HCT116 (cell line): ENCODE measurements around the gene ZBED3. TPM values are rescaled to one million over a fixed set of nuclear protein-coding genes. Genes with fewer than 3 reads are reported as not detected.

Experiments used
- ATAC-seq: fragments of 200-7000 bp; cut with Tn5 transposase; 2 replicates; pipeline ENCODE4 v1.9.1; 2020; ENCODE audit warnings: mild to moderate bottlenecking, moderate library complexity
- BruUV-seq: library from RNA; stranded (reverse); fragments of 400-500 nt; replicated peaks from 2 replicates; lab custom pipeline; 2021; lab: Mats Ljungman, UMichigan
- CTCF ChIA-PET: fragments of 300-600 bp; sonication (Branson Sonifier 250); formaldehyde crosslinking; loops from one replicate; lab custom pipeline; 2021; ENCODE audit warnings: antibody characterized with exemption; lab: Charles Lee
- POLR2A ChIA-PET: fragments of 300-600, 350-600 bp; sonication (Branson Sonifier 250); formaldehyde crosslinking; loops from one replicate; lab custom pipeline; 2021; ENCODE audit warnings: antibody characterized with exemption; lab: Charles Lee
- RAD21 ChIA-PET, 2 experiments: fragments of 300-600 bp; sonication (Branson Sonifier 250); formaldehyde crosslinking; loops; one replicate each; lab custom pipeline; 2023; ENCODE audit warnings: low total read pairs in 2 of 2; ENCODE audit not compliant: uncharacterized antibody in 2 of 2, unreplicated experiment in 2 of 2, low non-redundant PET in 1 of 2; lab: Charles Lee
- DNase-seq: peaks from one replicate; pipeline ENCODE4 v3.0.0-alpha.2; 2010; ENCODE audit warnings: low read depth, low spot score
- H2AFZ ChIP-seq: fragments of 200-600 bp; shearing (Covaris generic), sonication (generic); 2 replicates; pipeline ENCODE4 v1.6.1; 2017; ENCODE audit warnings: low read depth, mixed run types, mixed read lengths, antibody characterized with exemption, low read length; ENCODE audit not compliant: poor library complexity, severe bottlenecking
- H3K27ac ChIP-seq: 2 replicates; pipeline ENCODE4 v1.5.1; 2012; ENCODE audit warnings: low read depth, low read length
- H3K27me3 ChIP-seq: fragments of 200-600 bp; sonication (generic); 2 replicates; pipeline ENCODE4 v1.6.1; 2016; ENCODE audit warnings: mixed run types, low read length, mixed read lengths; ENCODE audit not compliant: insufficient read depth
- H3K36me3 ChIP-seq, 2 experiments: fragments of 200-500 bp in 1 of 2; fragments of 200-600 bp in 1 of 2; sonication (Bioruptor generic) in 1 of 2; sonication (generic) in 1 of 2; 2 replicates each; pipeline versions ENCODE4 v1.5.1 to v1.6.1; 2014 to 2016; ENCODE audit warnings: low read length in 2 of 2, inconsistent platforms in 1 of 2, mixed read lengths in 1 of 2, mixed run types in 1 of 2; ENCODE audit not compliant: insufficient read depth in 2 of 2, control insufficient read depth in 1 of 2
- H3K4me1 ChIP-seq, 2 experiments: fragments of 200-600 bp in 1 of 2; sonication (generic) in 1 of 2; 2 replicates each; pipeline versions ENCODE4 v1.5.1 to v1.6.1; 2012 to 2017; ENCODE audit warnings: low read length in 2 of 2, inconsistent platforms in 1 of 2, mild to moderate bottlenecking in 1 of 2, mixed read lengths in 1 of 2, mixed run types in 1 of 2, moderate library complexity in 1 of 2; ENCODE audit not compliant: insufficient read depth in 2 of 2, control insufficient read depth in 1 of 2
- H3K4me2 ChIP-seq: fragments of 200-600 bp; sonication (generic); 2 replicates; pipeline ENCODE4 v1.6.1; 2017; ENCODE audit warnings: mixed run types, low read length, mixed read lengths
- H3K4me3 ChIP-seq, 2 experiments: fragments of 200-600 bp in 1 of 2; sonication (generic) in 1 of 2; replicated peaks in 1 of 2; 2 replicates each; pipeline ENCODE4 v1.5.1; 2011 to 2016; ENCODE audit warnings: low read length in 2 of 2, control low read depth in 1 of 2, low read depth in 1 of 2, mild to moderate bottlenecking in 1 of 2, mixed read lengths in 1 of 2, mixed run types in 1 of 2
- H3K79me2 ChIP-seq: fragments of 200-600 bp; sonication (generic); 2 replicates; pipeline ENCODE4 v1.6.1; 2017; ENCODE audit warnings: mild to moderate bottlenecking, mixed run types, low read length, moderate library complexity, mixed read lengths; ENCODE audit not compliant: insufficient read depth
- H3K9ac ChIP-seq: fragments of 200-600 bp; sonication (generic); 2 replicates; pipeline ENCODE4 v1.6.1; 2016; ENCODE audit warnings: low read length, mixed read lengths
- H3K9me2 ChIP-seq: fragments of 200-600 bp; sonication (generic), shearing (Covaris generic); 2 replicates; pipeline ENCODE4 v1.6.1; 2017; ENCODE audit warnings: mixed run types, mild to moderate bottlenecking, moderate library complexity; ENCODE audit not compliant: insufficient read depth
- H3K9me3 ChIP-seq, 2 experiments: fragments of 200-500 bp in 1 of 2; fragments of 200-600 bp in 1 of 2; sonication (Bioruptor generic) in 1 of 2; sonication (generic) in 1 of 2; 2 replicates each; pipeline ENCODE4 v1.6.1; 2014 to 2017; ENCODE audit warnings: low read length in 2 of 2, mixed read lengths in 2 of 2, inconsistent platforms in 1 of 2, low read depth in 1 of 2, mild to moderate bottlenecking in 1 of 2, mixed run types in 1 of 2, moderate library complexity in 1 of 2; ENCODE audit not compliant: control insufficient read depth in 1 of 2, insufficient read depth in 1 of 2
- H4K20me1 ChIP-seq: fragments of 200-600 bp; sonication (generic), shearing (Covaris generic); 2 replicates; pipeline ENCODE4 v1.6.1; 2017; ENCODE audit warnings: mixed run types, mild to moderate bottlenecking, moderate library complexity; ENCODE audit not compliant: insufficient read depth
- CEBPB ChIP-seq: IDR thresholded peaks from 2 replicates; pipeline ENCODE4 v1.6.1; 2012; ENCODE audit warnings: low read depth
- EGR1 ChIP-seq: IDR thresholded peaks from 2 replicates; pipeline ENCODE4 v1.6.1; 2012; ENCODE audit warnings: low read depth
- FOSL1 ChIP-seq: IDR thresholded peaks from 2 replicates; pipeline ENCODE4 v1.6.1; 2012; ENCODE audit warnings: low read depth
- JUND ChIP-seq: IDR thresholded peaks from 2 replicates; pipeline ENCODE4 v1.6.1; 2012
- POLR2A ChIP-seq: IDR thresholded peaks from 2 replicates; pipeline ENCODE4 v1.7.0; 2011; ENCODE audit warnings: borderline replicate concordance; ENCODE audit not compliant: insufficient read depth, insufficient read length; ENCODE audit errors: extremely low read depth
- POLR2AphosphoS5 ChIP-seq: IDR thresholded peaks from 2 replicates; pipeline ENCODE4 v1.6.1; 2011; ENCODE audit warnings: mild to moderate bottlenecking, low read depth, low read length, moderate library complexity
- RAD21 ChIP-seq: IDR thresholded peaks from 2 replicates; pipeline ENCODE4 v1.6.1; 2012; ENCODE audit warnings: low read depth, mild to moderate bottlenecking
- SIN3A ChIP-seq: IDR thresholded peaks from 2 replicates; pipeline ENCODE4 v1.6.1; 2012; ENCODE audit warnings: low read depth
- SRF ChIP-seq: IDR thresholded peaks from 2 replicates; pipeline ENCODE4 v1.6.1; 2012; ENCODE audit warnings: low read depth
- YY1 ChIP-seq: IDR thresholded peaks from 2 replicates; pipeline ENCODE4 v1.6.1; 2011; ENCODE audit warnings: low read length, low read depth, moderate library complexity, mild to moderate bottlenecking; ENCODE audit not compliant: insufficient replicate concordance; ENCODE audit errors: extremely low read depth
- ZFX ChIP-seq: fragments of 450-650 bp; IDR thresholded peaks from 2 replicates; pipeline ENCODE4 v1.6.1; 2017
- ZNF274 ChIP-seq: fragments of 200-500 bp; sonication (Bioruptor generic); IDR thresholded peaks from 2 replicates; pipeline ENCODE4 v1.6.1; 2014; ENCODE audit warnings: mild to moderate bottlenecking, low read depth, low read length, inconsistent platforms
- intact Hi-C: fragments of 100-400 bp; cut with micrococcal nuclease; formaldehyde crosslinking; loops from 2 replicates; pipeline ENCODE4 v1.10.0; 2022
- total RNA-seq: library from RNA; stranded (reverse); gene quantifications from one replicate; pipeline ENCODE4 v1.2.1, GENCODE V29; 2021; ENCODE audit not compliant: unreplicated experiment
- TF ChIP-seq, protein P1 (sequence below), 3 experiments: fragments of 200-600 bp in 1 of 3; sonication (generic) in 1 of 3; IDR thresholded peaks in 2 of 3; conservative IDR thresholded peaks in 1 of 3; 2 replicates each; pipeline ENCODE4 v1.5.1; 2012 to 2017; ENCODE audit warnings: low read depth in 2 of 3, low read length in 2 of 3, antibody characterized with exemption in 1 of 3, borderline replicate concordance in 1 of 3, control low read depth in 1 of 3, mild to moderate bottlenecking in 1 of 3, mixed read lengths in 1 of 3, mixed run types in 1 of 3, moderate library complexity in 1 of 3; ENCODE audit not compliant: insufficient read depth in 1 of 3
- TF ChIP-seq, protein P2 (sequence below): IDR thresholded peaks from 2 replicates; pipeline ENCODE4 v1.6.1; 2012

The ZBED3 gene
- total RNA-seq, 1 experiment from 2014 or later, result 12.7 TPM

DNA sequence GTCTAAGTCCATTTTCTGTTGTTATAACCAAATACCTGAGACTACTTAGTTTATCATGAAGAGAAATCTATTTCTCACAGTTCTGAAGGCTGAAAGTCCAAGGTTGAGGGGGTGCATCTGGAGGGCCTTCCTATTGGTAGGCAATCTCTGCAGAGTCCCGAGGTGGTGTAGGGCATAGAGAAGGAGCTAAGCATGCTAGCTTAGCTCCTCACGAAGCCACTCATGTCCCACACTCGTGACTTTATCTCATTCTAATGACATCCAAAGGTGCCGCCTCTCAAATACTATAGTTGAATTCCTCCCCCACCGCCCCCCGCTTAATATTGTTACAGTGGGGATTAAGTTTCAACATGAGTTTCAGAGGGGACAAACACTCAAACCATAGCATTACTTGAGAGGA, 36.0 kb upstream of the ZBED3 start:
- DNase-seq (no peak), ATAC-seq (no peak)
- ChIA-PET RAD21 (no interaction called here), CTCF (no interaction called here), POLR2A (no interaction called here)
- Histone ChIP-seq H3K36me3 (no peaks in the 10 kb centered on the region), H3K4me3 (no peak overlapping the region), H3K9me2 (no peaks in the 10 kb centered on the region), H3K27me3 (no peaks in the 10 kb centered on the region), H3K9ac (no peak overlapping the region), H3K9me3 (no peaks in the 10 kb centered on the region), H3K27ac (no peak overlapping the region), H3K4me1 (no peaks in the 10 kb centered on the region), H3K4me2 (no peak overlapping the region), H2AFZ (no peak overlapping the region), H3K79me2 (no peaks in the 10 kb centered on the region), H4K20me1 (no peaks in the 10 kb centered on the region)
- intact Hi-C loops, result no loop called here
- BruUV-seq, result no TSS peak
- no peak for TF ChIP-seq FOSL1
- TF ChIP-seq ZFX, result no peak
- no peak for TF ChIP-seq JUND
- no peak for TF ChIP-seq CEBPB
- no peak for TF ChIP-seq POLR2A
- TF ChIP-seq SRF, result no peak
- TF ChIP-seq, protein P1, sequence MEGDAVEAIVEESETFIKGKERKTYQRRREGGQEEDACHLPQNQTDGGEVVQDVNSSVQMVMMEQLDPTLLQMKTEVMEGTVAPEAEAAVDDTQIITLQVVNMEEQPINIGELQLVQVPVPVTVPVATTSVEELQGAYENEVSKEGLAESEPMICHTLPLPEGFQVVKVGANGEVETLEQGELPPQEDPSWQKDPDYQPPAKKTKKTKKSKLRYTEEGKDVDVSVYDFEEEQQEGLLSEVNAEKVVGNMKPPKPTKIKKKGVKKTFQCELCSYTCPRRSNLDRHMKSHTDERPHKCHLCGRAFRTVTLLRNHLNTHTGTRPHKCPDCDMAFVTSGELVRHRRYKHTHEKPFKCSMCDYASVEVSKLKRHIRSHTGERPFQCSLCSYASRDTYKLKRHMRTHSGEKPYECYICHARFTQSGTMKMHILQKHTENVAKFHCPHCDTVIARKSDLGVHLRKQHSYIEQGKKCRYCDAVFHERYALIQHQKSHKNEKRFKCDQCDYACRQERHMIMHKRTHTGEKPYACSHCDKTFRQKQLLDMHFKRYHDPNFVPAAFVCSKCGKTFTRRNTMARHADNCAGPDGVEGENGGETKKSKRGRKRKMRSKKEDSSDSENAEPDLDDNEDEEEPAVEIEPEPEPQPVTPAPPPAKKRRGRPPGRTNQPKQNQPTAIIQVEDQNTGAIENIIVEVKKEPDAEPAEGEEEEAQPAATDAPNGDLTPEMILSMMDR (IDR thresholded peaks at IDR 0.05 in 2 of 3, conservative IDR thresholded peaks at IDR 0.05 in 1 of 3; ENCODE audit: borderline replicate concordance in 1 of 3, insufficient read depth in 1 of 3, low read depth in 2 of 3, low read length in 2 of 3), result no peak
- TF ChIP-seq RAD21, result no peak
- TF ChIP-seq YY1, result no peak
- TF ChIP-seq SIN3A, result no peak
- TF ChIP-seq EGR1, result no peak
- no peak for TF ChIP-seq POLR2AphosphoS5
- TF ChIP-seq, protein P2, sequence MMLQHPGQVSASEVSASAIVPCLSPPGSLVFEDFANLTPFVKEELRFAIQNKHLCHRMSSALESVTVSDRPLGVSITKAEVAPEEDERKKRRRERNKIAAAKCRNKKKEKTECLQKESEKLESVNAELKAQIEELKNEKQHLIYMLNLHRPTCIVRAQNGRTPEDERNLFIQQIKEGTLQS, result no peak
- no peak for TF ChIP-seq ZNF274
